SH-SY5Y (cell line): ENCODE results near the gene EFCAB6.

Source experiments
- GATA2 ChIP-seq: IDR thresholded peaks from 2 replicates; pipeline ENCODE4 v1.6.1; 2011; ENCODE audit warnings: mild to moderate bottlenecking, low read depth, low read length
- GATA3 ChIP-seq: IDR thresholded peaks from 2 replicates; pipeline ENCODE4 v1.6.1; 2011; ENCODE audit warnings: low read depth, mild to moderate bottlenecking, low read length, moderate library complexity

- TF ChIP-seq GATA3 (no peak), GATA2 (no peak)
Measured at GRCh38 chr22:43582394-43582793, 229.7 kb downstream of the EFCAB6 start.
